Measurements from ENCODE around the gene SFI1. TPM values are rescaled to one million over a fixed set of nuclear protein-coding genes. Genes with fewer than 3 reads are reported as not detected.

Gene SFI1
- total and polyA plus RNA-seq, 2 of the 4 experiments (the other 2 are of a cell fraction) = 9.9 to 12.0 TPM

DNA sequence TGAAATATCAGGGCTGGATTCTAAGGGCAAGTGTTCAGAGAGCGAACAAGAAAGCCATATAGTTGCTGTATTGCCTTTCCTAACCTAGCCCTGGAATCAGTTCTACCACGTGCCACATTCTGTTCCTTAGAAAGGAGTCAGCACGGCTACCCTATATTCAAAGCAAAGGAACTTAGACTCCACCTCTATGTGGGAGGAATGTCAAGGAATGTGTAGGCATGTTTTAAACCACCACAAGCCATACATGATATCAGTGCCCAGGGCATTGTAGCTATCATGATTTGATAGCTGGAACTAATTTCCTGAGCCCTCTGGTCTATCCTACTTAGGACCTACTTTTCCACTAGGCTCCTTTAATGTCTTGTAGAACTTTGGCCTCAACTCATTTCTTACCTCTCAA lies 4.2 kb upstream of the SFI1 start:
- no peak overlapping the region for H4K8ac ChIP-seq (ENCODE audit: low read depth in 2 of 2, low read length in 2 of 2)
- no peak for ATAC-seq (ENCODE audit: low read depth)
- H2BK120ac ChIP-seq (ENCODE audit: low read depth, low read length) = no peak overlapping the region
- DNase-seq = no peak
- H3K36me3 ChIP-seq (ENCODE audit: control insufficient read depth, insufficient read depth, low read length) = peaks cover 4% of the 10 kb centered on the region
- WGBS, 2 experiments (ENCODE audit: extremely low coverage in 2 of 2, insufficient read length in 1 of 2) = 80% methylated on average over 1 of the region's 3 CpGs; no CpG with 5 or more reads in 1 of the 2 experiments
- ChIA-PET POLR2A (ENCODE audit: unreplicated experiment) (no interaction called here), CTCF (no interaction called here)
- H3K56ac ChIP-seq (ENCODE audit: extremely low read depth, insufficient read depth, low read length) = no peak overlapping the region
- H3K4me3 ChIP-seq (ENCODE audit: insufficient read depth, low read depth, low read length) = no peak overlapping the region
- no TSS peak for BruUV-seq (replicated peaks)
- H4K5ac ChIP-seq (ENCODE audit: low read depth, low read length) = no peak overlapping the region
- no peak overlapping the region for H2BK15ac ChIP-seq (ENCODE audit: low read depth, low read length)
- intact Hi-C loops (cut with micrococcal nuclease) = no loop called here
- H2AK9ac ChIP-seq (replicated peaks; ENCODE audit: low read depth, low read length, poor library complexity) = no peak overlapping the region
- no peaks in the 10 kb centered on the region; the same call in 1 of the 2 replicates for H3K9me1 ChIP-seq (ENCODE audit: insufficient read depth, low read length)
- TF ChIP-seq MAFK (IDR thresholded peaks at IDR 0.05; ENCODE audit: low read depth, low read length) (no peak), CEBPB (IDR thresholded peaks at IDR 0.05; ENCODE audit: low read depth, low read length) (no peak), MXI1 (IDR thresholded peaks at IDR 0.05; ENCODE audit: borderline replicate concordance, low read depth, low read length) (no peak), FOS (IDR thresholded peaks at IDR 0.05; ENCODE audit: low read depth, low read length) (no peak), RCOR1 (IDR thresholded peaks at IDR 0.05; ENCODE audit: insufficient replicate concordance, low read length) (no peak), MAZ (IDR thresholded peaks at IDR 0.05; ENCODE audit: borderline replicate concordance, low read depth, low read length) (no peak), BHLHE40 (IDR thresholded peaks at IDR 0.05; ENCODE audit: low read depth, low read length) (no peak), NFE2L2 (IDR thresholded peaks at IDR 0.05; ENCODE audit: low read depth, low read length) (no peak), CHD1 (IDR thresholded peaks at IDR 0.05; ENCODE audit: low read depth, low read length) (no peak), RFX5 (IDR thresholded peaks at IDR 0.05; ENCODE audit: low read depth, low read length) (no peak), RAD21 (IDR thresholded peaks at IDR 0.05; ENCODE audit: low read length) (no peak), POLR2A (IDR thresholded peaks at IDR 0.05; ENCODE audit: low read depth, low read length) (no peak), SMC3 (IDR thresholded peaks at IDR 0.05; ENCODE audit: low read depth, low read length) (no peak)
- TF ChIP-seq, protein P1, sequence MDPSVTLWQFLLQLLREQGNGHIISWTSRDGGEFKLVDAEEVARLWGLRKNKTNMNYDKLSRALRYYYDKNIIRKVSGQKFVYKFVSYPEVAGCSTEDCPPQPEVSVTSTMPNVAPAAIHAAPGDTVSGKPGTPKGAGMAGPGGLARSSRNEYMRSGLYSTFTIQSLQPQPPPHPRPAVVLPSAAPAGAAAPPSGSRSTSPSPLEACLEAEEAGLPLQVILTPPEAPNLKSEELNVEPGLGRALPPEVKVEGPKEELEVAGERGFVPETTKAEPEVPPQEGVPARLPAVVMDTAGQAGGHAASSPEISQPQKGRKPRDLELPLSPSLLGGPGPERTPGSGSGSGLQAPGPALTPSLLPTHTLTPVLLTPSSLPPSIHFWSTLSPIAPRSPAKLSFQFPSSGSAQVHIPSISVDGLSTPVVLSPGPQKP (IDR thresholded peaks at IDR 0.05; ENCODE audit: borderline replicate concordance, low read depth, low read length) = no peak
- TF ChIP-seq, protein P2, sequence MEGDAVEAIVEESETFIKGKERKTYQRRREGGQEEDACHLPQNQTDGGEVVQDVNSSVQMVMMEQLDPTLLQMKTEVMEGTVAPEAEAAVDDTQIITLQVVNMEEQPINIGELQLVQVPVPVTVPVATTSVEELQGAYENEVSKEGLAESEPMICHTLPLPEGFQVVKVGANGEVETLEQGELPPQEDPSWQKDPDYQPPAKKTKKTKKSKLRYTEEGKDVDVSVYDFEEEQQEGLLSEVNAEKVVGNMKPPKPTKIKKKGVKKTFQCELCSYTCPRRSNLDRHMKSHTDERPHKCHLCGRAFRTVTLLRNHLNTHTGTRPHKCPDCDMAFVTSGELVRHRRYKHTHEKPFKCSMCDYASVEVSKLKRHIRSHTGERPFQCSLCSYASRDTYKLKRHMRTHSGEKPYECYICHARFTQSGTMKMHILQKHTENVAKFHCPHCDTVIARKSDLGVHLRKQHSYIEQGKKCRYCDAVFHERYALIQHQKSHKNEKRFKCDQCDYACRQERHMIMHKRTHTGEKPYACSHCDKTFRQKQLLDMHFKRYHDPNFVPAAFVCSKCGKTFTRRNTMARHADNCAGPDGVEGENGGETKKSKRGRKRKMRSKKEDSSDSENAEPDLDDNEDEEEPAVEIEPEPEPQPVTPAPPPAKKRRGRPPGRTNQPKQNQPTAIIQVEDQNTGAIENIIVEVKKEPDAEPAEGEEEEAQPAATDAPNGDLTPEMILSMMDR (conservative IDR thresholded peaks at IDR 0.05; ENCODE audit: low read depth, low read length) = no peak
- no peaks in the 10 kb centered on the region for H3K9me3 ChIP-seq (ENCODE audit: control insufficient read depth, insufficient read depth, low read length)
- H3K4me1 ChIP-seq (ENCODE audit: control insufficient read depth, insufficient read depth, low read length) = peaks cover 2% of the 10 kb centered on the region; the same call in 1 of the 2 replicates
- no peak overlapping the region for H3K27ac ChIP-seq (ENCODE audit: insufficient read depth, low read length)
- H4K91ac ChIP-seq (ENCODE audit: insufficient read depth, low read depth, low read length) = no peak overlapping the region
- H2BK5ac ChIP-seq (ENCODE audit: low read depth, low read length, poor library complexity, severe bottlenecking) = no peak overlapping the region
- H2AFZ ChIP-seq (replicated peaks; ENCODE audit: low read length, poor library complexity) = no peak overlapping the region
- H3K4me2 ChIP-seq (ENCODE audit: low read depth, low read length) = no peak overlapping the region
- H3K18ac ChIP-seq (ENCODE audit: low read depth, low read length) = no peak overlapping the region
- no peak overlapping the region for H2AK5ac ChIP-seq (ENCODE audit: low read depth, low read length)
- no peak overlapping the region for H3K23ac ChIP-seq (ENCODE audit: low read depth, low read length)
- no peaks in the 10 kb centered on the region for H3K27me3 ChIP-seq (ENCODE audit: control insufficient read depth, insufficient read depth, low read length)
- no peak overlapping the region for H3K14ac ChIP-seq (replicated peaks; ENCODE audit: low read depth, low read length)
- H2BK20ac ChIP-seq (ENCODE audit: low read depth, low read length) = no peak overlapping the region
- no peak overlapping the region for H3K4ac ChIP-seq (ENCODE audit: low read depth, low read length)
- in situ Hi-C loops (cut with MboI; ENCODE audit: low sequenced_read_pairs) = no loop called here
- H3K79me1 ChIP-seq (ENCODE audit: low read depth in 1 of 2, low read length in 2 of 2) = peaks cover 33 to 50% of the 10 kb centered on the region in 2 experiments
- H4K20me1 ChIP-seq (ENCODE audit: insufficient read depth, low read length) = no peaks in the 10 kb centered on the region
- dilution Hi-C loops (cut with HindIII; ENCODE audit: low sequenced_read_pairs, unreplicated experiment) = no loop called here
- H3K9ac ChIP-seq (ENCODE audit: low read depth, low read length) = no peak overlapping the region

Data from IMR-90 (cell line).